ENCODE data around the gene TMEM181.
"Not testable (repeated sequence)": the region's sequence is repeated elsewhere in the genome, so short reads cannot be mapped to it uniquely, and the experiment has no call there.

The TMEM181 gene

DNA sequence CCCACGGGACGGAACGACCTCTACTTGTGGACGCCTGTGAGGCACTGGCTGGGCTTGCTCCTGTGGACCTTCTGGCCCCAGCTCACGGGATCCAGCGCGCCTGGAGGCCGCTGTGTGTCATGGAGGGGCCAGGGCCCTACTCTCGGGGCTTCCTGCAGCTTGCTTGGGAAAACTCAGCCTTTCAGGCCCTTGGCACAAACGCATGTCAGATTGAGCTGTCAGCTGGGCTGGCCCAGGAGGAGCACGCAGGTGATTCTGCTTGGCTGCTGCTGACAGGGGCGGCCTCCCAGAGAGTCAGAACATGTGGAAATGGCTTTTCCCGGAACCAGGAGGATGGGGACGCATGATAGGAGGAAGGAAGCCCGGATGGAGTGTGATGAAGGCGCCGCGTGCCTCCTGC is 39.7 kb downstream of the TMEM181 start:
- no peak for DNase-seq (ENCODE audit: low spot score)

GRCh38 chr6:158603261-158604047 is 43.6 kb downstream of the TMEM181 start:
- DNase-seq (ENCODE audit: low spot score), result no peak

DNA sequence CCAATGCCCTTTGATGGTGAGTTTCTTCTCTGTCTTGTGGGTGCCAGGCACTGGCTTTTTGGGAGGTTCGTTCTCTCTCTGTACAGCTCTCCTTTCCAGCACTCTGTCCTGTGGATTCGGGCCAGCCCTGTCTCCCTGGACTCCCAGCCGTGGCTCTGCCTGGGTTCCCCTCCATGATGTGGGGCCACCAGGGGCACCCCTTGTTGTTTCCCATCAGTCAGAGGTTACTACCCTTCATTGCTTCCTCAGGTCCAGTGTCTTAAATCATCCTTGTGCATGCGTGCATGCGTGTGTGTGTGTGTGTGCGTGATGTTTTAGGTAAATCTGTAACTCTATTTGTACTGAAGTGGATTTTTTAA is 44.1 kb downstream of the TMEM181 start:
- no peak for DNase-seq (ENCODE audit: low spot score)

GRCh38 chr6:158605266-158605878 is 45.5 kb downstream of the TMEM181 start:
- DNase-seq (ENCODE audit: low spot score), result peak; percentile 67

DNA sequence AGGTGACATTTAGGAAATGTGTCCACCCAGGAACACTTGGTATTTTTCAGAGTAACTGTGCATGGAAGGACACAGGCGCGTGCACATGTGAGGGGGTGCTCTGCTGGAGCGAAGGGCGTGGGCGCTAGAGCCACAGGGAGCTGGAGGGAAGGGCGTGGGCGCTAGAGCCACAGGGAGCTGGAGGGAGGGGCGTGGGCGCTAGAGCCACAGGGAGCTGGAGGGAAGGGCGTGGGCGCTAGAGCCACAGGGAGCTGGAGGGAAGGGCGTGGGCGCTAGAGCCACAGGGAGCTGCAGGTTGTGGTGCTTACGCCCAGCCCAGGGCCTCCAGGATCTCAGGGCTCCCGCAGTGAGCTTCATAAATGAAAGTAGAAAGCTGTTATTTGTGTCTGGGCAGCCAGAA is 46.1 kb downstream of the TMEM181 start:
- not testable (repeated sequence) for DNase-seq (ENCODE audit: low spot score)

GRCh38 chr6:158606935-158607334 is 47.0 kb downstream of the TMEM181 start:
- DNase-seq (ENCODE audit: low spot score), result no peak

DNA sequence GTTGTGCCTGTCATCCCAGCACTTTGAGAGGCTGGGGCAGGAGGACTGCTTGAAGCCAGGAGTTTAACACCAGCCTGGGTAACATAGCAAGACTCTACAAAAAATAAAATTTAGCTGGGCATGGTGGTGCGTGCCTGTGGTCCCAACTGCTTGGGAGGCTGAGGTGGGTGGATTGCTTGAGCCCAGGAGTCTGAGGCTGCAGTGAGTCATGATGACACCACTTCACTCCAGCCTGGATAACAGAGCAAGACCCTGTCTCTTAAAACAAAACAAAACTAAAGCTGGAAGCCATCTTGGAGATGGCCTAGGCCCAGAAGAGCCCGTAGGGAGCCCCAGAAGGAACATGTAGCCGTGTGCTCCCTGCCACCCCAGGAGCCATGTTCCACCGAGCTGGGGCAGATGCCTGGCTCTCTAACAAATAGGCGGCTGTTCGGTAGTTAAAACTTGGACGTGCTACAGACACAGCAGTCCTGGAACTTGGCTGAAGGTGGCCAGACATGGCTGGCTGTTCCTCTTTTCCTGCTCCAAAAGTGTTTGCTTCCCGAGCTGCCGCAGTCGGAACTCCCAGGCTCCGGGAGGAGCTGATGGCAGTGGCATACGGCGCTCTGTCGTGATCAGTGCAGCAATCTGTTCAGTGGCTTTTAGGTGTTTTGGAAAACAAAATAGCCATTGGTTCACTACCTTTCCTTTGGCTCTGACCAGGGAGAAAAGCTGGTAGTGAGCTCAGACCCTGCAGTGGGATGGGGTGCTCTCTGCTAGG is 47.7 kb downstream of the TMEM181 start:
- no peak for DNase-seq (ENCODE audit: low spot score)

GRCh38 chr6:158608221-158608620 is 48.3 kb downstream of the TMEM181 start:
- DNase-seq (ENCODE audit: low spot score), result no peak

DNA sequence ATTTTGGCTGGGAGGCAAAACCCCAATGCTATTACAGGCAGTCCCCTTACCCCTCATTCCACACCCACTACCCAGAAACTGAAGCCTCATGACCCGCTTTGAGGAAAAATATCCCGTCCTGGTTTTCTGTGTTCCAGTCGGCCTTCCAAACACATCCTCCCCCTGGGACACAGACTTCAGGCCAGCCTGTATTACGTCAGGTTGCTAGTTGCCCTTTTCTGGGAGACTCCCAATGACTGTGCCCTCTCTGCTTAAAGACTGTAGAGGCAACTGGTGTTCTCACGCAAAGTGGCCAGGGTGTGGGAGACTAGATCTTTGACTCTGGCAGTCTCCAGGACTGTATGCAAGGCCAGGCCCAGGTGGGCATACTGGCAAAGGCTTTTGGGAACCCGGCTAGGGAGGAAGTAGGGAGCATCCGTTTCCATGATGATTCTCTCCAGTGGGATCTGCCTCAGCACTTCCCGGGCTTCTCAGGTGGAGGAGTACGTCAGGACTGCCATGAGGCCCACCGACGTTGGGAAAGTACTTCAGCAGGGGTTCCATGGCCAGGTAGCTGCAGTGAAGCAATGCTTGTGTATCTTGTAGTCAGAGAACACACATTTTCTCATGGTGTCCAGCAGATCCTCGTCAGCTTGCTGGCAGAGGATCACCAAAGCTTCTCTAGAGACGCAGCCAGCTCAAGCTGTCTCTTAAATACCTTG is 49.7 kb downstream of the TMEM181 start:
- DNase-seq (ENCODE audit: low spot score), result no peak

DNA sequence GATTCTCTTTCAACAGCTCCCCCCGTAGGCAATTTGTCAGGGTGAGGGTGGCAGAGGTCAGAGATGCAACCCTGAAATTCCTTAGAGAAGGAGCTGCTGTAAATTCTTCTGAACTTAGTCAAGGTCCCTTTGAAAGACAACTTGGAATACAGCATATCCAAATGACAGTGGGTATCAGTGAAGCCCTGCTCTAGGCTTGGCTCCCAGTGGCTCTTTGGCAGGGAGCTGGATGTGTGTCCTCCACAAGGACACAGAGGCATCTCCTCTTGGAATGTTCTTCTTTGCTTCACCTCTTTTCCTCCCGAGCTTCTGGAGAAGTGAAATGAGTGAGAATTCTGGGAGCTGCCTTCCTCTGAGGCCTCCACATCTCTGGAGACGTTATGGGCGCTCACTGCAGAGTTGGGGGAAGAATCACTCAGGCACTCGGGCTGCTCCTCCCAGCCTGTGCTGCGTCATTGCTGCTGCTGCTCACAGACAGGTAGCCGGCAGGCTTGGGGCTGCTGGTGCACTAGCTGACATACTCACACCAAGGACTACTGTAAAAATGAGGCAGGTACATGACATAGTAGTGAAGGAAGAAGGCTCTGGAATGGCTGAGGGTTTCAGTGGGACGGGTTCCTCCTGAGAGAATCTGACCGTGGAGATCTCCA is 50.6 kb downstream of the TMEM181 start:
- no peak for DNase-seq (ENCODE audit: low spot score)

- DNase-seq (ENCODE audit: low spot score), result no peak
These were observed 51.1 kb downstream of the TMEM181 start for GRCh38 chr6:158611039-158611438.

GRCh38 chr6:158611541-158612370 is 51.9 kb downstream of the TMEM181 start:
- DNase-seq (ENCODE audit: low spot score), result no peak

DNA sequence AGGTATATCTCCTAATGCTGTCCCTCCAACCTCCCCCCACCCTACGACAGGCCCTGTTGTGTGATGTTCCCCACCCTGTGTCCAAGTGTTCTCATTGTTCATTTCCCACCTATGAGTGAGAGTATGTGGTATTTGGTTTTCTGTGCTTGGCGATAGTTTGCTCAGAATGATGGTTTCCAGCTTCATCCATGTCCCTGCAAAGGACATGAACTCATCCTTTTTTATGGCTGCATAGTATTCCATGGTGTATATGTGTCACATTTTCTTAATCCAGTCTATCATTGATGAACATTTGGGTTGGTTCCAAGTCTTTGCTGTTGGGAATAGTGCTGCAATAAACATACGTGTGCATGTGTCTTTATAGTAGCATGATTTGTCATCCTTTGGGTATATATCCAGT is 54.7 kb downstream of the TMEM181 start:
- not testable (repeated sequence) for DNase-seq (ENCODE audit: low spot score)

DNA sequence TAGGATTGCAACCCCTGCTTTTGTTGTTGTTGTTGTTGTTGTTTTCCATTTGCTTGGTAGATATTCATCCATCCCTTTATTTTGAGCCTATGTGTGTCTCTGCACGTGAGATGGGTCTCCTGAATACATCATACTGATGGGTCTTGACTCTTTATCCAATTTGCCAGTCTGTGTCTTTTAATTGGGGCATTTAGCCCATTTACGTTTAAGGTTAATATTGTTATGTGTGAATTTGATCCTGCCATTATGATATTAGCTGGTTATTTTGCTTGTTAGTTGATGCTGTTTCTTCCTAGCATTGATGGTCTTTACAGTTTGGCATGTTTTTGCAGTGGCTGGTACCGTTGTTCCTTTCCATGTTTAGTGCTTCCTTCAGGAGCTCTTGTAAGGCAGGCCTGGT is 58.4 kb downstream of the TMEM181 start:
- not testable (repeated sequence) for DNase-seq (ENCODE audit: low spot score)

GRCh38 chr6:158619922-158620801 is 60.3 kb downstream of the TMEM181 start:
- DNase-seq (ENCODE audit: low spot score), result no peak

DNA sequence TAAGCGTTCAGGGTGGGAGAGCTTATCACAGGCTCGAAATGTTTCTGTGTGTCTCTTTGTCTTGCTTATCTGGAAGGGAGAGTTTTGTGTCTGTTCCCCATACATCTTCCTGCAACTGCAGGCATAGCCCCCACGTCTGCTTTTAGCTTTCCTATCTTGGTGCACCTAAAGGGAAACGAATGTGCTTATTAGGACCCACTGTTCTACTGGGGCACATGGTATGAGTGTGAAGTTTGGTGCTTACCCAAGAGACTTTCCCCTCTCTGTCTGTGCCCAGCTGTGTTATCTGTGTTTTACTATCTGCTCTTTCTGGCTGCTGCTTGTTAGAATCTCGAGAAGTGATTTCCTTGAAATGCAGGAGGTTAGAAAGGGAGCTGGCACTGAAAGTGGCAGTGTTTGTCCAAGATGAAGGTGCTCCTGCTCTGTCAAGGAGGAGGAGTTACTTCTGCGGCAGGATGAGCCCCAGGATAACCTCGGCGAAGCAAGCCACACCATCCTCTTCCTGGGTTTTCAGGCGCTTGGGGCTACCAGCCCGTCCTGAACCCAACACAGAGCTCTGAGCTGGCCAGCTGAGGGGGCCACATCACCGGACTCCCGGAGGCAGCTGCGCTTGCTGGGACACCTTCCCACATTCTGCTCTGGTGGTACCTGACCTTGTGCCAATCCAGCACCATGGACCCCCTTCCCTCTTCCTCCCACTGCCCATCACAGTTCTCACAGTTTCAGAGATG is 61.2 kb downstream of the TMEM181 start:
- DNase-seq (ENCODE audit: low spot score), result no peak

- no peak for DNase-seq (ENCODE audit: low spot score)
These were observed 62.0 kb downstream of the TMEM181 start for GRCh38 chr6:158621694-158622544.

- DNase-seq (ENCODE audit: low spot score), result no peak
These were observed 62.8 kb downstream of the TMEM181 start for GRCh38 chr6:158622545-158623190.

All from globus pallidus (tissue), 1 donor.